Neural cell (in vitro differentiated cells): Measurements from ENCODE around the gene SKI. TPM values are rescaled to one million over a fixed set of nuclear protein-coding genes. Genes with fewer than 3 reads are reported as not detected.

ENCODE experiments used
- H2AFZ ChIP-seq: fragments of 200-600, 300-800 bp; sonication (generic), shearing (Covaris generic); 2 replicates; pipeline ENCODE4 v1.6.0; 2014; ENCODE audit warnings: low read depth, mild to moderate bottlenecking, antibody characterized with exemption, low read length, moderate library complexity
- H3F3A ChIP-seq: fragments of 200-600 bp; shearing (Covaris generic); 2 replicates; pipeline ENCODE4 v1.6.1; 2016; ENCODE audit warnings: mild to moderate bottlenecking, moderate library complexity, mixed read lengths, antibody characterized with exemption, low read length; ENCODE audit not compliant: insufficient read depth, poor library complexity, severe bottlenecking
- H3K27ac ChIP-seq: fragments of 200-600, 300-800 bp; sonication (generic), shearing (Covaris generic); 2 replicates; pipeline ENCODE4 v1.5.1; 2014; ENCODE audit warnings: mild to moderate bottlenecking, low read length, moderate library complexity
- H3K27me3 ChIP-seq: fragments of 300-800, 200-600 bp; sonication (generic), shearing (Covaris generic); 2 replicates; pipeline ENCODE4 v1.6.0; 2014; ENCODE audit warnings: mild to moderate bottlenecking, low read depth, low read length, moderate library complexity; ENCODE audit not compliant: insufficient read depth
- H3K36me3 ChIP-seq: fragments of 300-800, 200-600 bp; sonication (generic), shearing (Covaris generic); 2 replicates; pipeline ENCODE4 v1.5.1; 2014; ENCODE audit warnings: mild to moderate bottlenecking, antibody characterized with exemption, low read length, moderate library complexity; ENCODE audit not compliant: insufficient read depth
- H3K4me2 ChIP-seq: fragments of 300-800, 200-600 bp; sonication (generic), shearing (Covaris generic); 2 replicates; pipeline ENCODE4 v1.6.0; 2014; ENCODE audit warnings: mild to moderate bottlenecking, low read length
- H3K4me3 ChIP-seq: fragments of 300-800, 200-600 bp; sonication (generic), shearing (Covaris generic); 2 replicates; pipeline ENCODE4 v1.5.1; 2014; ENCODE audit warnings: mild to moderate bottlenecking, low read length, moderate library complexity
- H3K79me2 ChIP-seq: fragments of 200-600 bp; shearing (Covaris generic); replicated peaks from 2 replicates; pipeline ENCODE4 v1.6.0; 2014; ENCODE audit warnings: mild to moderate bottlenecking, low read length, moderate library complexity; ENCODE audit not compliant: insufficient read depth
- H3K9ac ChIP-seq: fragments of 300-800, 200-600 bp; sonication (generic), shearing (Covaris generic); 2 replicates; pipeline ENCODE4 v1.6.1; 2016; ENCODE audit warnings: mild to moderate bottlenecking, low read length, mixed read lengths
- H3K9me2 ChIP-seq: fragments of 200-600 bp; shearing (Covaris generic); 2 replicates; pipeline ENCODE4 v1.6.1; 2016; ENCODE audit warnings: mild to moderate bottlenecking, low read length, mixed read lengths; ENCODE audit not compliant: insufficient read depth
- H3K9me3 ChIP-seq: fragments of 200-600, 300-800 bp; sonication (generic), shearing (Covaris generic); 2 replicates; pipeline ENCODE4 v1.6.1; 2016; ENCODE audit warnings: mild to moderate bottlenecking, mixed run types, low read length, moderate library complexity, mixed read lengths
- H4K20me1 ChIP-seq: fragments of 200-600 bp; shearing (Covaris generic); 2 replicates; pipeline ENCODE4 v1.6.1; 2016; ENCODE audit warnings: mild to moderate bottlenecking, mixed run types; ENCODE audit not compliant: insufficient read depth
- CTCF ChIP-seq: fragments of 450-650 bp; IDR thresholded peaks from 2 replicates; pipeline ENCODE4 v1.5.1; 2014; ENCODE audit warnings: antibody characterized with exemption, mild to moderate bottlenecking, moderate library complexity; ENCODE audit not compliant: poor library complexity, severe bottlenecking
- EP300 ChIP-seq: fragments of 450-650 bp; conservative IDR thresholded peaks from 2 replicates; pipeline ENCODE4 v1.6.1; 2014; ENCODE audit warnings: antibody characterized with exemption, mild to moderate bottlenecking, moderate library complexity; ENCODE audit not compliant: poor library complexity, severe bottlenecking
- EZH2 ChIP-seq: fragments of 200-600, 300-800 bp; shearing (Covaris generic), sonication (generic); IDR thresholded peaks from 2 replicates; pipeline ENCODE4 v1.6.1; 2014; ENCODE audit warnings: antibody characterized with exemption, low read length, borderline replicate concordance, mild to moderate bottlenecking; ENCODE audit not compliant: insufficient read depth, poor library complexity, severe bottlenecking
- MXI1 ChIP-seq: fragments of 450-650 bp; conservative IDR thresholded peaks from 2 replicates; pipeline ENCODE4 v1.6.1; 2014; ENCODE audit warnings: antibody characterized with exemption, mild to moderate bottlenecking; ENCODE audit not compliant: poor library complexity, severe bottlenecking
- POLR2AphosphoS5 ChIP-seq: IDR thresholded peaks from 2 replicates; pipeline ENCODE4 v1.6.1; 2012
- RAD21 ChIP-seq: fragments of 450-650 bp; conservative IDR thresholded peaks from 2 replicates; pipeline ENCODE4 v1.6.1; 2014; ENCODE audit warnings: antibody characterized with exemption, mild to moderate bottlenecking, moderate library complexity
- REST ChIP-seq: IDR thresholded peaks from 2 replicates; pipeline ENCODE4 v1.6.1; 2012; ENCODE audit warnings: borderline replicate concordance
- SMC3 ChIP-seq: fragments of 450-650 bp; conservative IDR thresholded peaks from 2 replicates; pipeline ENCODE4 v1.6.1; 2014; ENCODE audit warnings: antibody characterized with exemption, mild to moderate bottlenecking, moderate library complexity; ENCODE audit not compliant: poor library complexity
- TAF1 ChIP-seq: IDR thresholded peaks from 2 replicates; pipeline ENCODE4 v1.6.1; 2012; ENCODE audit warnings: low read depth
- polyA plus RNA-seq: library from polyadenylated mRNA; depleted of rRNA; stranded (reverse); fragments of >200 nt; gene quantifications from 2 replicates; pipeline ENCODE4 v1.2.3, GENCODE V29; 2014

The SKI gene
- polyA plus RNA-seq, 1 donor from 2014 or later, result 4.1 TPM

- no peaks in the 10 kb centered on the region for H3K9me3 ChIP-seq
- no peak overlapping the region for H3K27ac ChIP-seq
- H3K79me2 ChIP-seq, result peaks cover 44% of the 10 kb centered on the region
- no peaks in the 10 kb centered on the region for H3K36me3 ChIP-seq
- H2AFZ ChIP-seq, result no peak overlapping the region
- H3K9ac ChIP-seq, result no peak overlapping the region
- H3K4me3 ChIP-seq, result no peak overlapping the region
- TF ChIP-seq REST (no peak), TAF1 (no peak), EP300 (no peak)
- H3K9me2 ChIP-seq, result no peaks in the 10 kb centered on the region
- H3F3A ChIP-seq, result no peaks in the 10 kb centered on the region
- no peaks in the 10 kb centered on the region for H4K20me1 ChIP-seq
- no peaks in the 10 kb centered on the region for H3K27me3 ChIP-seq
- no peak overlapping the region for H3K4me2 ChIP-seq
Observed at GRCh38 chr1:2278591-2279209, 50.6 kb downstream of the SKI start.

DNA sequence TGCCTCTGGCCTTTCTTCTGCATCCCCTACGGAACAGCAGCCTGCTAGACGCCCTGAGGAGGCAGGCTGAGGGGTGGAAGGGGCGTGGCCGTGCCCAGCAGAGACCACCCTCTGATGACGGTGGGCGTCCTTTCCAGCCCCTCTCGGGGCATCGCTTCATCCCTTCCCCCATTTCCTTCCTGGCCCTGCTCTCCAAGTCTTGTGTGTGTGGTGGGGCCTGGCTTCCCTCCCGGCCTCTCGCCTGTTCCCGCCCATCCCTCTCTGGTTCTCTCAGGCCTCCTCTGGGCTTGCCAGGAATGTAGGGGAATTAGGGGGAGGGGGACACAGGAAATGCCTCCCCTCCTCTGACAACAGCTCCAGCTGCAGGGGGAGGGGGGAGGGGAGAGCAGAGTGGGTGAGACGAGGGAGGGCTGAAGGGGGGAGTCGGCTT, 51.1 kb downstream of the SKI start:
- Histone ChIP-seq H3K9me3 (no peaks in the 10 kb centered on the region), H3K36me3 (no peaks in the 10 kb centered on the region), H2AFZ (no peak overlapping the region), H3K27ac (no peak overlapping the region), H3F3A (no peaks in the 10 kb centered on the region), H3K79me2 (peaks cover 46% of the 10 kb centered on the region), H4K20me1 (no peaks in the 10 kb centered on the region), H3K27me3 (no peaks in the 10 kb centered on the region), H3K4me3 (no peak overlapping the region), H3K4me2 (no peak overlapping the region), H3K9ac (no peak overlapping the region), H3K9me2 (no peaks in the 10 kb centered on the region)
- TF ChIP-seq EZH2, result no peak
- no peak for TF ChIP-seq REST
- TF ChIP-seq TAF1, result no peak
- TF ChIP-seq SMC3, result no peak
- TF ChIP-seq RAD21, result no peak
- no peak for TF ChIP-seq CTCF
- no peak for TF ChIP-seq EP300
- no peak for TF ChIP-seq POLR2AphosphoS5
- no peak for TF ChIP-seq MXI1
